Activated CD8-positive, alpha-beta memory T cell treated with anti-CD3 and anti-CD28 coated beads for 36 hours (primary cell): ENCODE measurements around the gene JUN. TPM values are rescaled to one million over a fixed set of nuclear protein-coding genes. Genes with fewer than 3 reads are reported as not detected.

Experiments used
- CTCF ChIA-PET: fragments of 350-600 bp; sonication (Branson Sonifier 250); formaldehyde crosslinking; loops from one replicate; lab custom pipeline; 2021; ENCODE audit warnings: antibody characterized with exemption; lab: Charles Lee
- POLR2A ChIA-PET: fragments of 350-600 bp; sonication (Branson Sonifier 250); formaldehyde crosslinking; loops from one replicate; lab custom pipeline; 2021; ENCODE audit warnings: antibody characterized with exemption; lab: Charles Lee
- total RNA-seq, 2 experiments: library from RNA; stranded (reverse); gene quantifications; one replicate each; pipeline ENCODE4 v1.2.3, GENCODE V29; 2021

JUN gene
- total RNA-seq, 2 experiments from 2014 or later = 16.1 to 17.1 TPM

DNA sequence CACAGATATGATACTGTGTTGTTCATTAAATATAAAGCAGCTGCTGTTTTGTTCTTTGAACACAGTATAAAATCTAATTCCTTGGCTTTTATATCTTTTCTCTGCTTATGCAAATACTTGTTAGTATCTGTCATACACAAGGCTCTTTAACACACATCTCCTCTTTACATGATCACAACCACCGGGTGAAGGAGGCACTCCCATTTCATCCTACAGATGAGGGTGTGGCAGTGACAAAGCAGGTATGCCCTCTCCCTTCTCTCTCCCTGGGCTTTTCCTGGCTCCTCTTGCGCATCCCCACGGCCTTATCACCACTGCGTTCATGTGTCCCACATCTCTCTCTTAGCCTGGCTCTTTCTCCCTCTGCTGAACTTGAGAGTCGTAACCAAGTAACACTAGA lies 38.2 kb downstream of the JUN start:
- CTCF ChIA-PET = no interaction called here
- POLR2A ChIA-PET = interaction anchor here (0.6 kb wide), 1 partner anchor 8 kb away, joined by 3 read pairs; no protein-coding TSS in a partner anchor

DNA sequence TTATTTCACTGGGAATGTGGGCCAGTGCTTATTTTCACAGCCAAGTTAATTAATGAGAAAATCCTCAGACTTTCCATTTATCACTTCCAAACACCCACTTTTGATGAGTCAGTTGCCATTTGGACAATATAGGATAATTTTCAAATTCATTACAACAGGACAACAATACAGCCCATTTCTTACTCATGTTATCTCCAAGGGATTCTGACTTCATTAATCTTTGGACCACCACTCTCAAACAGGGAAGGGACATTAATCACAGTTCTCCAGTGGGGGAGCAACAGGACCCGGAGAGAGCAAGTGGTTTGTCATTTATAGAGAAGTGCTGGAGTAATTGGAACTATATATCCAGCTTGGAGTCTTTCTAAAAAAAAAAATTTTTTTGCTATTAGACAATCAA lies 38.7 kb downstream of the JUN start:
- CTCF ChIA-PET = no interaction called here
- POLR2A ChIA-PET = interaction anchor here (0.6 kb wide), 1 partner anchor 9 kb away, joined by 3 read pairs; no protein-coding TSS in a partner anchor

- ChIA-PET CTCF (interaction anchor here (0.8 to 3.2 kb wide), 4 partner anchors 19 to 973 kb away, joined by 3 to 12 read pairs (median 4); no protein-coding TSS in a partner anchor), POLR2A (interaction anchor here (1.1 kb wide), 1 partner anchor 40 kb away, joined by 3 read pairs; no protein-coding TSS in a partner anchor)
Measured at GRCh38 chr1:58741678-58742553, 41.9 kb downstream of the JUN start.

GRCh38 chr1:58739856-58740466 lies 43.9 kb downstream of the JUN start:
- ChIA-PET CTCF (interaction anchor here (0.6 to 3.2 kb wide), 6 partner anchors 33 to 1019 kb away, joined by 3 to 12 read pairs (median 4); partner anchors contain the start of gene MYSM1), POLR2A (no interaction called here)

DNA sequence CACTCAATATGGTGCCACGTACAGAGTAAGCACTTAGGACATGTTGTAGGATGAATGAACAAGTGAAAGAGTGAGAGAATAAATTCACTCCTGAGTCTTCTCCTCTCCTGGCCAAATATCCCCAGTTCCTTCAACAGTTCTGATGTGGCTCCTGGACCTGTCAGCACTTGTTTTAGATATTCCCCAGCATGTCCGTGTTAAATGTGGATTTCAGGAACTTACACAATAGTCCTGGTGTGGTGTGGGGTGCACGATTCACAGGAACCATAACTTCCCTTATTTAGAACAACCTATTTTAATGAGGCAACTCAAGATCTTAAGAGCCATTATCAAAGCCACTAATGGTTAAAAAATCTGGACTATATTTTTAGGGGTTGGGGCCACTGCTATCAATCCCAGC lies 45.0 kb downstream of the JUN start:
- ChIA-PET POLR2A (no interaction called here), CTCF (interaction anchor here (0.6 to 2.1 kb wide), 3 partner anchors 369 to 1020 kb away, joined by 4 to 9 read pairs (median 8); no protein-coding TSS in a partner anchor)

- ChIA-PET CTCF (no interaction called here), POLR2A (no interaction called here)
Measured at GRCh38 chr1:58735586-58735985, 48.3 kb downstream of the JUN start.

GRCh38 chr1:58734630-58735029 lies 49.2 kb downstream of the JUN start:
- POLR2A ChIA-PET = no interaction called here
- CTCF ChIA-PET = no interaction called here

DNA sequence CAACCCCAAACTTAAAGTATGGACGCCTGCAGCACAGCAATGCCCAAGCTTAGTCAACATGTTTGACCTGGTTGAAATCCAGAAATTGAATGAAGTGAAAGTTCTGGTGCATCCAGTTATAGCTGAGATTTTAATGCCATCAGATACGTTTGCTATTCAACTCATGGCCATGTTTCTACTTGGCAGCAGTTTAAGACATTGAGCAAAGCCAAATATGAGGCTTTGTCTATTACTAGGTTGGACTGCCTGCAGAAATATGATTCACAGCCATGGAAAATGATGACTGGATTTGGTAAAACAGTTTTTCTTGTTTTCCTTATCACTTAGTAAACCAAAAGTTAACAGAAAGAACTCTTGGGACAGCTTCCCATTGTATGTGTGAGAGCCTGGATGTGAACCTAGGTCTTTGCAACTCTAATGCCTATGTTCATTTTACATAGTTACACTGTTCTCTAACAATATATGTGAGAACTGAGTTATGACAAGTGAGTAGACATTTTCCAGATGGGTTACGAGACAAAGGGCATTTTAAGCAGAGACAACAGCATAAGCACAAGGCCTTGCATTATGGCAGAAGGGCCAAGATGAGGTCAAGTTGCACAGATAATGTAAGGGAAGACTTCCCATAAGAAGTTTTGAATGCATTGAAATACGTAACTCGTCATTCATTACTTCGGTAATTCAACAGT lies 51.6 kb downstream of the JUN start:
- ChIA-PET CTCF (no interaction called here), POLR2A (no interaction called here)

Other genes starting within 250 kb of the JUN start
- gene OMA1, start 237.3 kb downstream of the JUN start, total RNA-seq = 10 to 100 TPM; 11.5 to 14.2 TPM
- gene TACSTD2, start 206.8 kb downstream of the JUN start, total RNA-seq = not detected
- gene MYSM1, start 84.0 kb downstream of the JUN start, total RNA-seq = 10 to 100 TPM; 28.7 to 32.3 TPM